GM23338 (cell line): ENCODE measurements around the gene CD163L1. TPM values are rescaled to one million over a fixed set of nuclear protein-coding genes. Genes with fewer than 3 reads are reported as not detected.

Source experiments
- CREB1 ChIP-seq: fragments of 250-450 bp; sonication (Bioruptor Pico); IDR thresholded peaks from 2 replicates; pipeline ENCODE4 v1.5.0; 2020; ENCODE audit warnings: low read depth, mild to moderate bottlenecking, moderate library complexity
- CTCF ChIP-seq, 2 experiments: fragments of 200-600 bp in 1 of 2; sonication (generic) in 1 of 2; conservative IDR thresholded peaks; 2 replicates each; pipeline versions ENCODE4 v1.5.1 to v1.6.1; 2016 to 2017; ENCODE audit warnings: antibody characterized with exemption in 2 of 2, low read depth in 2 of 2, mild to moderate bottlenecking in 2 of 2, moderate library complexity in 1 of 2
- ETS1 ChIP-seq: IDR thresholded peaks from 2 replicates; pipeline ENCODE4 v1.6.1; 2016; ENCODE audit warnings: antibody characterized with exemption
- JUNB ChIP-seq: IDR thresholded peaks from one replicate; pipeline ENCODE4 v1.6.1; 2016; ENCODE audit warnings: antibody characterized with exemption; ENCODE audit not compliant: unreplicated experiment
- POLR2AphosphoS5 ChIP-seq: IDR thresholded peaks from 2 replicates; pipeline ENCODE4 v1.6.1; 2016; ENCODE audit warnings: antibody characterized with exemption, low read depth
- STAT1 ChIP-seq: IDR thresholded peaks from one replicate; pipeline ENCODE4 v1.6.1; 2016; ENCODE audit warnings: antibody characterized with exemption; ENCODE audit not compliant: unreplicated experiment
- ZNF114 ChIP-seq: fragments of 250-450 bp; sonication (Bioruptor Pico); IDR thresholded peaks from 2 replicates; pipeline ENCODE4 v1.5.0; 2020; ENCODE audit warnings: mild to moderate bottlenecking, moderate library complexity
- ZNF331 ChIP-seq: fragments of 250-450 bp; sonication (Bioruptor Pico); IDR thresholded peaks from 2 replicates; pipeline ENCODE4 v1.5.0; 2020; ENCODE audit warnings: low read depth, mild to moderate bottlenecking, moderate library complexity
- ZNF462 ChIP-seq: fragments of 250-450 bp; sonication (Bioruptor Pico); IDR thresholded peaks from 2 replicates; pipeline ENCODE4 v1.5.0; 2020; ENCODE audit warnings: mild to moderate bottlenecking, moderate library complexity
- polyA plus RNA-seq: library from polyadenylated mRNA; unstranded; fragments of >200 nt; fragmentation: Nextera tagmentation; extraction: Ambion mirVana; gene quantifications from 2 replicates; pipeline ENCODE4 v1.2.1, GENCODE V29; 2016
- total RNA-seq: library from RNA; depleted of rRNA; stranded (reverse); fragments of >200 nt; shearing (Covaris generic); gene quantifications from 2 replicates; pipeline ENCODE4 v1.2.3, GENCODE V29; 2014; rRNA removed

CD163L1 gene
- total and polyA plus RNA-seq, 2 experiments from 2014 or later: 0.14 to 0.36 TPM

- no peak for TF ChIP-seq ZNF462 (CRISPR knock-in tag)
- no peak for TF ChIP-seq ZNF331 (CRISPR knock-in tag)
- no peak for TF ChIP-seq POLR2AphosphoS5
- no peak for TF ChIP-seq CTCF (conservative IDR thresholded peaks at IDR 0.05; ENCODE audit: low read depth in 2 of 2)
- no peak for TF ChIP-seq ETS1
- no peak for TF ChIP-seq STAT1
- no peak for TF ChIP-seq ZNF114 (CRISPR knock-in tag)
- TF ChIP-seq CREB1 (CRISPR knock-in tag): no peak
- no peak for TF ChIP-seq JUNB
Observed at GRCh38 chr12:7310070-7310469, 133.9 kb downstream of the CD163L1 start (continued).

Other genes starting within 250 kb of the CD163L1 start
- not detected in 2 replicates for gene ACSM4, start 140.1 kb downstream of the CD163L1 start, total RNA-seq
- gene ACSM4, start 140.1 kb downstream of the CD163L1 start, polyA plus RNA-seq: not detected in 2 replicates
- gene CD163, start 59.6 kb upstream of the CD163L1 start, total RNA-seq: 0.04 TPM in 1 of 2 replicates, not detected in the other
- gene CD163, start 59.6 kb upstream of the CD163L1 start, polyA plus RNA-seq: not detected in 2 replicates
- gene APOBEC1, start 221.8 kb upstream of the CD163L1 start, total RNA-seq: not detected in 2 replicates
- gene APOBEC1, start 221.8 kb upstream of the CD163L1 start, polyA plus RNA-seq: not detected in 2 replicates